NCI-H510A treated with DMSO at 0.1 percent for 48 hours (cell line): ENCODE results near the gene FLNC.
A peak's percentile ranks its signal among the peaks of the same experiment; 100 is the strongest.

ENCODE experiments used
- DNase-seq: peaks from one replicate; lab custom pipeline; 2025; lab: John Stamatoyannopoulos, UW

FLNC gene

DNA sequence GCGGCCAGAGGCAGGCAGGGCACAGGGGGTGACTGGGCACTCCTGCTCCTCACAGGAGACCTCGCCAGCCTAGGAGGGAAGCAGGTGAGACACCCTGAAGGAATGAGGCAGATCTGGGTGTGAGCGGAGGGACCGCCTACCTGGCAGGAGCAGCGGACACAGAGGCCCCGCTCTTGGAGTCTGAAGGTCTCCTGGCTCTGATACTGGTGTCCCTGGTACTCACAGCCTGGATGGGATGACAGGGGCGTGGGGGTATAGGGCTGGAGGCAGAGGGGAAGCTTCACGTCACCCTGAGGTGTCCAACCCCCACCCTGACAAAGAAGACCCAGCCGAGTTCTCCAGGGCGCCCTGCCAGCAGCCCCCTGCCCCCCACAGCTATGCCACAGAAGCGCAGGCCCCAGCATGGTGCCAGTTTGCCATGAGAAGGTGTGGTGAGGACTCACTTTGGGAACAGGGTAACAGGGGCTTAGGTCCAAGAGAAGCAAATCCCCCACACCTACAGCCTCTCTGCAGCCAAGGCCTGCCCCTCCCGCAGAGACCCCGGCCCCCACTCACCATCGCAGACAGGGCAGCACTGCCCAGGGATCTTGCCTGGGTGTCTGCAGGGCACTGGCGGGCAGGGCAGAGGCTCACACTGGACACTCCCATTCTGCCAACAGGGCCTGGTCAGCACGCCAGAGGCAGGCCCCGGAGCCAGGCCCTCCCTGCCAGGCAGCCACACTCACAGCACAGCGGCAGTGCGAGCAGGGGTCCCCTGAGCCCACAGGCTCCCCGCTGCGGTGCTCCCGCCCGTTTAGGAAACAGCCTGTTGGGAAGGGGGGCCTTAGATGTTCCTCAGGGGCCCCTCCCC, 63.3 kb downstream of the FLNC start:
- DNase-seq: no peak

DNA sequence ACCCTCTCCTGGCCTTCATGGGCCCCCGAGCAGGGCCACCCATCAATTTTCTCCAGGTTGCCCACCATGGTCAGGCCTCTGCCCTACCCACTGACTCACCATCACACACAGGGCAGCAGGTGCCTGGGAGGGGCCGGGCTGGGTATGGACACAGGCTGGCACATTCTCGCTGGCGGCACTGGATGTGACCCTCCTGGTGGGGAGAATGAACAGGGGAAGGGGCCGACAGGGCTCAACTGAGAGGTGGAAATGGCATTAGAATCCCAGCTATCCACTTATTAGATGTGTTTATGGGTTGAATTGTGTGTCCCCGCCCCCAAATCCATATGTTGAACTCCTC, 63.9 kb downstream of the FLNC start:
- no peak for DNase-seq

DNA sequence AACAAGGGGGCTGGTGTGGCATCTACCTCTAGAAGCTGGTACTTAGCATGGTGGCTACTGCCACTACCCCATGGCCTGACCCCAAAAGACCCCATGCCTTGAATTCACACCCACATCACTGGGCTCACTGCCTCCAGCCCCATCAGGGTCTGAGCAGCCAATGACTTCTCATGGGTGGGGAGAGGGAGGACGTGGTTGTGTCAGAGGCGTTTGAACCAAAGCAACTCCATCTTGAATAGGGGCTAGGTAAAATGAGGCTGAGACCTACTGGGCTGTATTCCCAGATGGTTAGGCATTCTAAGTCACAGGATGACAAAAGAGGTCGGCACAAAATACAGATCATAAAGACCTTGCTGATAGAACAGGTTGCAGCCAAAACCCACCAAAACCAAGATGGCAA, 65.1 kb downstream of the FLNC start:
- no peak for DNase-seq

DNA sequence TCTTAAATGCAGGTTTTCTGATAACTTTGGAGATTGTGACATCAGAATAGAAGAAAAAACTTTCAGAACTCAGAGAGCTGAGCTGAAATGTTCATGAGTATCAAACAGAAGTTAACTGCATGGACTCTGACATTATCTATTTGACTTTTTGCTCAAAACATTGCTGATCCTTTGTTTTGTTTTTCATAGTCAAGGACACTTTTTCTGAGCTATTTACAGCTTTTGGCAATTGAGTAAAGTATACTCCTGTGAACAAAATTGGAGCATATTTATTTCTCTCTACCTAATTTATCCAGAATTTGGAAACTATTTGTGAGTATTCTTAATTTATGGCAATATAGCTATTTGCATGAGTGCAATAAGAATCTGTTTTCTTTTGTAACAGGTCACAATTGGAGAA, 69.2 kb downstream of the FLNC start:
- no peak for DNase-seq

DNA sequence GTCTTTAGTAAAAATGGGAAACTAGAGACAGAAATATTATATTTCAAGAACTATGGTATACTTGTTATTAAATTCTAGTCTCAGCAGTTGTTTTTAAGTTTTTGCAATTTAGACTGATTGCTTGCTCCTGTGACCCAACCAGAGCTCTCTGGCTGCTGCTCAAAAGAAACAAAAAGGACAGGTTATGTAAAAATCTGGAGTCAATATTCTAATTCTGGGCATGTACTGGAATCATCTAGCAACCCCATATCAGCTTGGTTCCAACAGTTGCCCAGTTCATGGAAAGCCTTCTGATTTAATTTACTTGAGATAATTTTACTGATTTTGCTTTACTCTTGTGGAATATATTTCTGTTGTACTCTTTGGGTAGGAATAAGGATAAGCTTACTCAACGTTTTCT, 70.0 kb downstream of the FLNC start:
- DNase-seq: no peak

DNA sequence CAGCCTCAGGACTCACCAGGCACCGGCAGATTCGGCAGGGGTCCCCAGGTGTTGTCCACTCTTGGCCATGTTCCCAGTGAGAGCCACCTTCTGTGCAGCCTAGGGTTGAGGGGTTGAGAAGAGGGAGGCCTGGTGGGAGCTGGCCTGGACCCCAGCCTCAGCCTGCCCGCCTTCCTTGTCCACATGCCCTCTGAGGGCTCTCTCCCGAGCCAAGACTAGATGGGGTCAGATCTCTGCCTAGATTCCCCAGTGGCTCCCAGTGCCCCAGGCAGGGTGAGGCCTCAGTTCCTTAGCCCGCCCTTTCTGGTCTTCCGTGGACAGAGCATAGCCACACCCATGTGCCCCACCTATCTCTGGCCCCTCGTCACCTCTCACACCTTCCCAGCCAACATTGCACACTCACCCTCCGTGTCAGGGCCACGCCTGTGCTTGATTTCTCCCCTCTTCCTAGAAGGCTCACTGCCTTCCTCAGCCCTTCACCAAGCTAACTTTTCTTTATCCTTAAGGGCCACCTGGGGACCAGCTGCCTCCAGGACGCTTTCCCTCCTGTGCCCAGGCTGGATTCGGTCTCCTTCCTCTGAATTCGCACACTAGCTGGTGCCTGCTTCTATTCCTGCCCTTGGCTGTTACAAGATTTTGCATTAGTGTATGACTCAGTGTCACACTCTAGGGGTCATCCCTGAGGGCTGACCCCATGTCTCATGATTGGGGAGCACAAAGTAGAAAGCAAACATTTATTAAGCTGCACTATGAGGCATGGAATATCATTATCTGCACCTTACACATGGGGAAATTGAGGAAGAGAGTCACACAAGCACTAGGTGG, 72.8 kb downstream of the FLNC start:
- DNase-seq: no peak

DNA sequence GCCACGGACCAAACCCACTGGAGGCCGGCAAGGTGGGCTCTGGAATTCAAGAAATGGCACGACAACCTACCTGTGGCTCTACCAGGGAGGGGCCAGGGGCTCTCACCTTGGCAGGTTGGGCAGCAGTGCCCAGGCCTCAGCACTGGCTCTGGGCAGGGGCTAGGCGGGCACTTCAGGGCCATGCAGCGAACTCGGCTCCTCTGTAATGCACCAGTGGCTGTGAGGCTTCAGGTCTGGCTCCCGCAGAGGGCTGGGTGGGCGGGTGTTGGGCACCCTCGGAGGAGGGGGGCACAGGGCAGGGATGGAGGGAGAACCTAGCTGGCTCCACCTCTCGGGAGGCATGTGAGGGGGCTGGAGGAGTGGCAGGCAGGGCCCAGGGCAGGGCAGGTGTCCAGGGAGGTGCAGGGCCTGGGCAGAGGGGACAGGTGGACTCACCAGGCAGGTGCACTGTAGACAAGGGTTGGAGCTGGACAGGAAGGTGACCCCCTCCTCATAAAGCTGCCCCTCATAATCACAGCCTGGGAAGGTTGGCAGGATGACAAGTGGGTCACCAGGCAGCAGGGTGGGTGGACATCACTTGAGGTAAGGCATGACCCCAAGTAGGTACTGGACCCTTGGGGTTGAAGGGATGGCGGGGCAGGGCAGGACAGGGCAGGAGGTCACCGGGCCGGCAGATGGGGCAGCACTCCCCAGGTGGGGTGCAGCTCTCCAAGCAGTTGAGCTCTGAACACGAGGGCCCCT, 73.6 kb downstream of the FLNC start:
- DNase-seq: no peak

DNA sequence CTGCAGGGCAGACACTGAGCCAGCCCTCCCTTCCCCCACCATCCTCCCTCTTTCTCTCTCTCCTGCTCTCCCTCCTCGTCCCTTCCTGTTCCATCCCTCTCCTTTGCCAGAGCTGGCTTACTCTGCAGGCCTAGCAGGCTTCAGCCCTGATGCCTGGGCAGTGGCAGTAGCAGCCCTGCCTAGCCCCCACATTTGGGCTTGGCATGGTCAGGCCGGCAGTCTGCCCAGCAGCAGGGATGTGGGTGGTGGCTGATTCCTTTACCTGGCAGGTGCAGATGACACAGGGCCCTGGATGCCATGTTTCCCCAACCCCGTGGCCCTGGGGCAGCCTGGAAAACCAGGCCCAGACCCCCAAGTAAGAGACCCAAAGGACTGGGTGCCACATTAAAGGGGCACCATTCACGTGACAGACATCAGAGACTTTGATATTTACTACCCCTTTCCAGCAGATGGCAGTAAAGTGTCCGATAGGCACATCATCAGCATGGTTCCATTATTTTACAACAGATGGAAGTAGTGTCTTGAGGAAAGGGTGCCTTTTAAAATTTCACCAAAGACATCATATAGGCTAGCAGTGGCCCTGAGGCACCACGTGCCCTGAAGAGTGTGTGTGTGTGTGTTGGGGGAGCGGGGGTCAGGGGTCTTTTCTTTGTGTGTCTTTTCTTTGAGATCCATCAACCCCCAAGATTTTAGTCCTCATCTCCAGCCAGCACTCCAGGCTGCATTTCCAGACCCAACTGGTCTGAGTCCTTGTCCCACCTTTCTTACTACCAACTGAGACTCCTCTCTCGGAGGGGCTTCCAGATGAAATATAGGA, 74.4 kb downstream of the FLNC start:
- peak; percentile 10 for DNase-seq

DNA sequence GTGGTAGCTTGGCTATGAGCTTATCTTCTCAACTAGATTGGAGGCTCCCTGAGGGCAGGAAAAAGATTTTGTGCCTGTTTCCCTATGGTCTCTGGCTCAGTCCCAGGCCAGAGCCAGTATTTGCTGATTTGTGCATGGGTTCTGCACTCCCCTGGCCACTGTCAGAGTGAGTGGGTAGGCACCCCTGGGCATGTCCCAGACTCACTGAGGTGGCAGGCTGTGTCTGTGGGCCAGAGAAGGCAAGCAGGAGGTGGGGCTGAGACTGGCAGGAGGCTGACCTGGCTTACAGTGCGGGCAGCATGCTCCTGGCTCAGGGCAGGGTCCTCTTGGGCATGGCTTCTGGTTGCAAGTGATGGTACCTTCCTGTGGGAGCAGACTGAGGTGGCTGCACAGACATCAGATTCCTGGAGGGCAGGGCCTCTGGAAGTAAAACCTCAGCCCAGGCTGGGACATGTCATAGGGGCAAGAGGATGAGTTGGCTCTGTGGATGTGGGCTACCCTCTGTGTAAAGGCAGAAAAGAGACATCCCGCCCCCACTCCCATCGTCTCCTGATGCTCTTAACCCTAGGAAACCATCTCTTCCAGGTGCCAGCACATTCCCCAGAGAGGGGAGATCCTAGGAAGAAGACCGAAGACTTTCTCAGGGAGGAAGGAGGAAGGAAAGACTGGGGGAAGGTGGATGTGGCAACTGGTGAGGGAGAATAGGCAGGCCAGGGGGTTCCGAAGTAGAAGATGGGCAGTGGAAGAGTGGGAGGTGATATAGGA, 76.0 kb downstream of the FLNC start:
- no peak for DNase-seq

DNA sequence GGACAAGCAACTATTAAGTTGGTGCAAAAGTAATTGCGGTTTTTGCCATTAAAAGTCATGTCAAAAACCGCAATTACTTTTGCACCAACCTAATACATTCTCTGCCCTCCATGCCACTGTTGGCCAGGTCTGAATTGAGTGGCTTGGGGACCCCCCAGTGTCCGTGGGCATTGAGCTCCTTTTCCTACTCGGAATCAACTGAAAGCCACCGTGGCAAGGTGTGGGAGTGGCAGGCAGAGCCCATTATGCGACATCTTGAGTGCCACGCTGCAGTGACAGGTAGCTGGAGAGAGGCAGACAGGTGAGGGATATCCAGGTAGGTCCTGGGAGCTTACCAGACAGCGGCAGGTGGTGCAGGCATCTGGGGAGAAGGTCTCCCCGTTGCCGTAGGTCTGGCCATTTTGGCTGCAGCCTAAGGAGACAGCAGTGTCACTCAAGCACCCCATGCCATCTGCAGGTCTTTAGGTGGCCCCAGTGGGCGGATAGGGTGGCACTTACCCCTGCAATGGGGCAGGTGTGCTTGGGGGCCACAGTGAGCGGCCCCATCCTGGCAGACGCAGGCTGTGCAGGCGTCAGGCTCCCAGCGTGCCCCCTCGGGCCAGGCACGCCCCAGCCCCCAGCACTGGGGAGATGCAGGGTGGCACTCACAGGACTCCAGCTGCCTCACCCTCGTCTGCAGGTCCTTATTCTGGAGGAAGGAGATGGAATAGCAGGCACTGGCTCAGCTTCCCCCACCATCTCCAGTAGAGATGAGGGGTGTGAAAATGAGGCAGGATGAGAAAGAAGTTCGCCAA, 76.8 kb downstream of the FLNC start:
- DNase-seq: no peak
